HL-60/S4 treated with phorbol 12-myristate 13-acetate at 8.2 ng/mL for 4 days and 3 days (cell line): ENCODE data around the gene MFRP.

ENCODE experiments used
- in situ Hi-C: fragments of 300-500 bp; cut with MboI; formaldehyde crosslinking; loops from 2 replicates; pipeline ENCODE4 v1.15.0; 2022; ENCODE audit warnings: low sequenced_read_pairs

MFRP gene

GRCh38 chr11:119319136-119319699 is 27.3 kb downstream of the MFRP start:
- in situ Hi-C loops: no loop called here

GRCh38 chr11:119318240-119319135 is 28.0 kb downstream of the MFRP start:
- in situ Hi-C loops: no loop called here

DNA sequence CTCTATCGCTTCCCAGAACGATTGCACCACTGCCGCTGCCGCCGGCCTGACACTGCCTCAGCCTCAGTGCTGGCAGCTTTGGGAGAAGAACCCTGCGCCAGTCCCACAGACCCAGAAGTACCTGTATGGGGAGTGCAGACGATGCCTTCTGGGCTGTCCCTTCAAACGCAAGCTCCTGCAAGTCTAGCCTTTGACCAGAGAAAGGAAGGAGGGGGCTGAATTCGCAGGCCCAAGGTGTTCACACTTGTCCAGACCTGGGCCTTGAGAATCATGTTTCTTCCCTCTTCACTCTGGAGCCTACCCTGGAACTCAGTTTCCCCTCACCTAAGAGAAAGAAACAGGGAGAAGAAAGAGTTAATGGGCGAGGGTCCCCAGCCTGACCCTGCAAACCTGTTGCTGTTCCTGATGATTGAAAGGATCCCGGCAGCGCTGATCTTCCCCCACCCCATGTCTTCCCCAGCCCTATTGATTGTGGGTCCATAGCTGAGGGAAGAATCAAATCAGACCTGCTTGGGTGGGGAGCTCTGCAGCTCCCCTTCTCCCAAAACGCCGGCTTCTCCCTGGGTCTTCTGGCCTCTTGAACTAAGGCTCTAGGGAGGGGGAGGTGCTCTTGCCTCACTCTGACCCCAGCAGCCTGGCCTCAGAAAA is 28.8 kb downstream of the MFRP start:
- in situ Hi-C loops: no loop called here

DNA sequence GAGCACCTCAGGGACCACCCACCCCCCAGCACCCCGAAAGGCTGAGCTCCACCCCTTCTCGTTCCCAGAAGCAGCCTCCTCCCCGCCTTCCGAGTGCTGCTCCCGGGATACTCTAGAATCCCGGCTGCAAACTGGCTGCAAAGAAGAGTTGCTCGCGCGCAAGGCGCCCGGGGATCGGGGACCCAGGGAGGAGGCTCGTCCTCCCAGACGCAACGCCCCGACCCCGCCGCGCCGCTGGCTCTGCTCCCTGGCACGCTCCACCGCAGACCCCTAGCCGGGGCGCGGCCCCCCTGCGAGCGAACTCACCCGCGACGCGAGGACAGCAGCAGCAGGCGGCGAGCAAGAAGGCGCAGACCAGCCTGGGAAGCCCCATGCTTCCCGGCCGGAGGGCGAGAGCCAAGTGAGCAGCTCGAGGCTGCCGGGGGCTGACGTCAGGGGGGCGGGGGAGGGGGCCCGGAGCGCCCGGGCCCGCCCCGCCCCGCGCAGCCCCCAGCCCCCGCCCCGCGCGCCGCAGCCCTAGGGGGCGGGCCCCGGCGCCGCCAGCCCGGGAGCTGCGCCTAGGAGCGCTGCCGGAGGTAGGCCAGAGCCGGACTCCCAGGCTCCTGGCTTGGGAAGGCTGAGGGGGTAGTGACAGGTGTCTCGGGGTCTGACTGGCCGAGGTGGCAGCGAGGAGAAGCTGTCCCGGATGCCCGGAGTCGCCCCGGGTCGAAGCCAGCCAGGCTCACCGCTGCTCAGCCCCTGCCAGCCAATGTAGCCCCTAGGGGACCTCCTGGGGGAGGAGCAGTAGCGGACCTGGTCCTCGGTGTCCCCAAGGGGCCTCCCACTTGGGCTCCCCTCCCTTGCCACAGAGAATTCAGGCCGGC is 29.5 kb downstream of the MFRP start, which contains the start of gene MCAM:
Gene MCAM (minus strand): TSS at position 402 of the 863 bp plus-strand sequence. CDS start 29 bp downstream, at position 373.
- in situ Hi-C loops: no loop called here

DNA sequence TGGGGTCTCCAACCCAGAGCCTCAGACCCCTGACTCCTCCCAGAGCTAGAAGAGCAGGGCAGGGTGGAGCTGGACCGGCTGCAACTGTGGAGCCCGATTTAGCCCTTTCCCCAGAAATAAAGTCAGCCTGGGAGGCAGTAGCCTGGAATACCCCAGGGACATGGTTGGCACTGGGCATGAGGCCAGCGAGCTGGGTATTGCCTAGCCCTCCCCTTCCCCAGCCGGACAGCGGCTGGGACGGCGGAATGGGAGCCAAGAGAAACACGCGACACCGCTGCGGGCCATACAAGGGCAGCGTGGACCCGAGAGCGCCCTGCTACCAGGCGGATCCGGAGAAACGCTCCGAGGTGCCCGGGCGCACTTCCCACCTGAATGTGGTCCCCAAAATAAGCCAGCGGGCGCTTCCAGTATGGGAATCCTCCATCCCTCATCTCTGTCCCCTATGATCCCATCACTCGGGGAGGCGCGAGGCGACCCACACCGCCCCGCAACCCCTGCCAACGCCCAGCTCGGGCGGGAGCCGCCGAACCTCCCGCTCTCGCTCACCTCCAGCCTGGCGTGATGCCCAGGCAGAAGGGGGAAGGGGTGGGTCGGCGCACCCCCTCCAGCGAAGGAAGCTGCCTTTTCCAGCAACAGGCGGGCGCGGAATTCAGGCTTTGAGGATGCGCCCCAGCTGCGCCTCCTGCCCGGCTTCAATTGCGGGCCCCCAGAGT is 30.3 kb downstream of the MFRP start:
- in situ Hi-C loops: no loop called here

DNA sequence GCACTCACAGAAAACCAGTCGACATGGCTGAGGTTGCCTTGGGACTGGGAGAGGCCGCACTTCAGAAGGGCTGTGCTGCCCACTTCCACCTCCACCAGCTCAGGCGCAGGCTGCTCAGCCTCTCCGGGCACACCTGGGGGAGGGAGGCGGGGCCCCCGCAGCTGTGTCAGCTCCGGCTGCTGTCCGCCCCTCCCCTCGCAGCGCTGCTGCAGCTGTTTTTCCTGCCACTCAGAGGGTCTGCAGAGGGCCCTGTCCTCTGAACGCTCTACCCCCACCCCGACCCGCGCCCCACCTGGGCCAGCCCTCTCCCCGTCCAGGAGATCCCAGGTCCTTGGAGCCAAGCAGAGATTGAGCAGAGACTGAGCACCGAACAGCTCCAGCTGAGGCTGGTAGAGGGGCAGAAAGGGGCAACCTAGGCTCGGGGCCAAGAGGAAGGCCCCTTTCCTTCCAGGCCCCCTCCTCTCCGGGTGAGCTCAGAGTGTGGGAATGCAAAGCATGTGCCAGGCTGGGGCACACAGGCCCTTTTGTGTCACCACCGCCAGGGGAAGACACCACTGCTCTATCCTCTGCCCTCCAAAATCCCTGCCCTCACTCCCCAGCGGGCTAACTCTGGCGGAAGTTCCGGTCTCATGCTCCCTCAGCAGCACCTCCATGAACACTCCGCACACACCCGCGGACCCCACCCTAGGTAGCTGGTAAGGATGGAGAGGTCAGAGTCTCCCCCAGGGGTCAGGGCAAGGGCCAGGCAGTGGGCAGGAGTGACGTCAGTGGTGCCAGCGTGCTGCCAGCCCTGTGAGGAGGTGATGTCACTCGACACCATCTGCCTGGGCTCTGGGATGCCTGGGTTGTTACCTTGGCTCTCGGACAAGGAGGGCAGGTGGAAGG is 31.1 kb downstream of the MFRP start:
- in situ Hi-C loops: no loop called here

- in situ Hi-C loops: no loop called here
Measured at GRCh38 chr11:119314726-119315125, 31.8 kb downstream of the MFRP start.

GRCh38 chr11:119310682-119311052 is 35.8 kb downstream of the MFRP start:
- in situ Hi-C loops: no loop called here

GRCh38 chr11:119309953-119310681 is 36.4 kb downstream of the MFRP start:
- in situ Hi-C loops: no loop called here

- in situ Hi-C loops: no loop called here
Measured at GRCh38 chr11:119309411-119309810, 37.1 kb downstream of the MFRP start.

- in situ Hi-C loops: no loop called here
Measured at GRCh38 chr11:119307974-119308373, 38.5 kb downstream of the MFRP start.

DNA sequence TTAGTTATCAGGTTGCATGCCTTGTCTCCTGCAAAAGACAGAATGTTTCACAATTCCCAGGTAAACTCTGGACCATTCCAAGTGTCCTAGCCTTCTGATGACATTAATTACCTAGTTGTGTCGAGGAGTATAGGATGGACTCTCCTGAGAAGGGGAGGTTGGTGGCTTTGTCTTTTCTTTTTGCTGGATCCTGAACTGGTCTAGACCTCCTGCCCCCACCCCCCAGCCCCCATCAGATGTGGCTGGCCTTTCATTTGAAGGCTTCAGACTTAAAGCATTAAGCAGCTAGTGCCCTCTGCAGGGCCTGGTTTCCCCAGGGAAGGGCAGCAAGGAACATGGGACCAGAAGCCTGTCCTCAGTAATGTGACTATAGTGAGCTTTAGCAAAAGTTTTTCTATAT is 39.3 kb downstream of the MFRP start:
- in situ Hi-C loops: no loop called here

- in situ Hi-C loops: no loop called here
Measured at GRCh38 chr11:119306373-119306890, 40.1 kb downstream of the MFRP start.

GRCh38 chr11:119305556-119306372 is 40.7 kb downstream of the MFRP start:
- in situ Hi-C loops: no loop called here

GRCh38 chr11:119303227-119303718 is 43.2 kb downstream of the MFRP start:
- in situ Hi-C loops: no loop called here

DNA sequence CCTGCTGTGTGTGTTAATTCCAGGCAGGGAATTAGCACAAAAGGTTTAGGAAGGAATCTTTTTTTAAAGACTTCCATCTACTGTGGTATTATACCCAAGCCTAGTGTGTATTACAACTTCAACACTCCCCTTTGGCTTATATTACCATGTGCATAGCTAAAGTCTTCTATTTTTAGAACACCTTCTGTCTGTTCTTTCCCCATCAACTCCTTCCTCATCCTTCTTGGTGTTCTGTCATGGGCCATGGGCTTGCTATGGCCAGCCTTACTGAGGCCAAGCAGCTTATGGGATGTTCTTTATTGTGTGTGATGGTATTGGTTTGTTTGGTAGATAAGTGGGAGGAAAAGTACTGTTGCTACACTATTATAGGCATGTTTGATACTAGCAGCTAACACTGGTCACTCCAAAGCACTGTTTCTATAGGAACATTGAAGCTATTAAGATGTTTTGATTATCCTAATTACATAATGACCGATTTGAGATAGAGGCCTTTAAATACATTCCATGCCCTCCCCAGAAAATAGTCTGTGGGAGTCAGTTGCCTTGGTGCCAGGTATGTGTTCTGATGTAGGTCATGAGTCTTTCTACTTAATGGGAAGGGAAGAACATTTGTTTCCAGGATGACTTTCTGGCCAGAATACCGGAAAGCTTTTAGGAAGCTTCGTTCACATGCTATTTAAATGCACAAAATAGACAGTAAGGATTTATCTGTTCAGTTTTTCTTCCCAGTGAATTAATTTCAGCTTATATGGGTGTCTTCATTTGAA is 46.1 kb downstream of the MFRP start:
- in situ Hi-C loops: no loop called here

DNA sequence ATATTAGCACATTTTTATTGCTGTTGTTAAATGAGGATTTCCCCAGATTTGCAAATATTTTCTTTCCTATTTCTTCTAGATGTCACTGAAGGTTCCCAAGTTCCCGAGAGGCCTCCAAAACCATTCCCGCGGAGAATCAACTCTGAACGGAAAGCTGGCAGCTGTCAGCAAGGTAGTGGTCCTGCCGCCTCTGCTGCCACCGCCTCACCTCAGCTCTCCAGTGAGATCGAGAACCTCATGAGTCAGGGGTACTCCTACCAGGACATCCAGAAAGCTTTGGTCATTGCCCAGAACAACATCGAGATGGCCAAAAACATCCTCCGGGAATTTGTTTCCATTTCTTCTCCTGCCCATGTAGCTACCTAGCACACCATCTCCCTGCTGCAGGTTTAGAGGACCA is 47.1 kb downstream of the MFRP start:
- in situ Hi-C loops: no loop called here
